ENCODE results near the gene LAMTOR1. TPM values are rescaled to one million over a fixed set of nuclear protein-coding genes. Genes with fewer than 3 reads are reported as not detected.

Gene LAMTOR1
- total RNA-seq, 4 donors from 2014 or later, result 84.6 to 128 (median 91.9) TPM

- TF ChIP-seq, protein P1, sequence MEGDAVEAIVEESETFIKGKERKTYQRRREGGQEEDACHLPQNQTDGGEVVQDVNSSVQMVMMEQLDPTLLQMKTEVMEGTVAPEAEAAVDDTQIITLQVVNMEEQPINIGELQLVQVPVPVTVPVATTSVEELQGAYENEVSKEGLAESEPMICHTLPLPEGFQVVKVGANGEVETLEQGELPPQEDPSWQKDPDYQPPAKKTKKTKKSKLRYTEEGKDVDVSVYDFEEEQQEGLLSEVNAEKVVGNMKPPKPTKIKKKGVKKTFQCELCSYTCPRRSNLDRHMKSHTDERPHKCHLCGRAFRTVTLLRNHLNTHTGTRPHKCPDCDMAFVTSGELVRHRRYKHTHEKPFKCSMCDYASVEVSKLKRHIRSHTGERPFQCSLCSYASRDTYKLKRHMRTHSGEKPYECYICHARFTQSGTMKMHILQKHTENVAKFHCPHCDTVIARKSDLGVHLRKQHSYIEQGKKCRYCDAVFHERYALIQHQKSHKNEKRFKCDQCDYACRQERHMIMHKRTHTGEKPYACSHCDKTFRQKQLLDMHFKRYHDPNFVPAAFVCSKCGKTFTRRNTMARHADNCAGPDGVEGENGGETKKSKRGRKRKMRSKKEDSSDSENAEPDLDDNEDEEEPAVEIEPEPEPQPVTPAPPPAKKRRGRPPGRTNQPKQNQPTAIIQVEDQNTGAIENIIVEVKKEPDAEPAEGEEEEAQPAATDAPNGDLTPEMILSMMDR (IDR thresholded peaks at IDR 0.05; ENCODE audit: low read depth), result no peak
Measured at GRCh38 chr11:72114570-72114969, 11.5 kb upstream of the LAMTOR1 start.

GRCh38 chr11:72112978-72113808 lies 10.1 kb upstream of the LAMTOR1 start:
- TF ChIP-seq, protein P1 (IDR thresholded peaks at IDR 0.05; ENCODE audit: low read depth), result no peak

DNA sequence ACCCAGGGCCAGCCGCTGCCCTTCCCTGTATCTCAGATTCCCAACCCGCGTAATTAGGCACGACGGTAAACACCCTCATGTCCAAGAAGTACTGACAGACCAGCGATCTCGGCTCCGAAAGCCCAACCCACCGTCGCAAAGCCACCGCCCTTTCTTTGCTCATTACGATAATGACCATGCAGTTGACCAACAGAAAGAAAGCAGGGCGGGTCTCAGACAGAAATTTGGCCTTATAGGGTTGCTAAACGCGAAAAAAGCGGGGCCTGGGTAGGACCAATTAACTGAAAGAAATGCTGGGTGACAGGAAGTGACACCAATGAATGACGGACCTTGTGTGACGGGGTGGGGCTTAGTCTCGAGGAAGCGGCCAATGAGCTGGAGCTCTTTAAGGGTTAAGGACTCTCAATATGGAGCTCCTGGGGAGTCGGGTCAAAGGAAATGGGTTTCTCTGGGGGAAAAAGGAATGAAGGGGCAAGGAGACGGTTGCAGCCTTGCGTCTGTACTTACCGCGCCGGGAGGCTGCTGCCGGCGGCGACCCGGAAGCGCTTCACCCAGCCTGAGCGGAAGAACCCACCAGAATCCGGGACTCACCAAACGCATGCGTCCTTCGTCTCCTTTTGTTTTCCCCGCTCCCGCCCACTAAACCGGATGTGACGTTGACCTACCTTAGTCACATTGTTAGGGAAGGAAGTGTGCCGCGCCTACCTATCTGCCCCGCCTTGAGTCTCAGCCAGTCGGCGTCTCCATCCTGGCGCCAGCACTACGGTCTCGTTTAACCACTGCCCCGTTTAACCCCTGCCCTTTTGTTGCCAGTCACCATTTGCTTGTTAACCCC lies 9.3 kb upstream of the LAMTOR1 start, which contains the start of gene ANAPC15:
ANAPC15 (minus strand) TSS at position 553 of the 835 bp plus-strand sequence. CDS start 1,419 bp downstream, outside the sequence.
- TF ChIP-seq, protein P1 (IDR thresholded peaks at IDR 0.05; ENCODE audit: low read depth), result no peak

DNA sequence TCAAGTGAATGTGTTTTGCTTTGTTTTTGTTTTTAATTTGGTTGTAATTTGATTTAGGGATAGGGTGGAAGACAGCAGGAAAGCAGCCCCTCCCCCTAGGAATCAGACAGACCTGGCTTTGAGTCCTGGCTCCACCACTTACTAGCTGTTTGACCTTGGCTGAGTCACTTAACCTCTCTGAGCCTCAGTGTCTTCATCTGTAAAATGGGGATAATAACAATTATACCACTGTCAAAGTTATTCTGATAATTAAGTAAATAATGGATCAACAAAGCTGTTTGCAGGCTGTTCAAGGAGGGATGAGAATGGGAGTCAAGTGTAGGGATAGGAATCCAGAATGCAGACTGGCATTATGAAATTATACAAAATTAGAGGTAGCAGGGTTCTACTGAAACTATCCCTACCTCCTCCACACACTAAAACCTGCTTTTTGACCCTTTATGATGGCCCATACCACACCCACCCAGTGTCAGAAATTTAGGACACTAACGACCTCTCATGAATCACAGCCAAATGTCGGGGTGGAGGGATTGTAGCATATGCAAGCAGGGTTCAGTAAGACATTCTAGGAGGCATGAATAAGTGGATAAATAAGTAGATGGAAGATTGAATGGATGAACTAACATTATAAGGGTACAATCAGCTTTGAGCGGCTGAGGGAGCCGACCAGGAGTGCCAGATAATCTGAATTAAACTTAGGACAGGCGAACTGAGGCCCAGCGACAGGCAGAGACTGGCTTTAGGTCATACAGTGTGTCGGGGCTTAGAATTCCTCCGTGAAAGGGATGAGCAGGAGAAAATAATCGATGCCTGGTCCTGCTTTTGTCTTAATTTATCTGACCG lies 8.4 kb upstream of the LAMTOR1 start:
- TF ChIP-seq, protein P1 (IDR thresholded peaks at IDR 0.05; ENCODE audit: low read depth), result no peak

DNA sequence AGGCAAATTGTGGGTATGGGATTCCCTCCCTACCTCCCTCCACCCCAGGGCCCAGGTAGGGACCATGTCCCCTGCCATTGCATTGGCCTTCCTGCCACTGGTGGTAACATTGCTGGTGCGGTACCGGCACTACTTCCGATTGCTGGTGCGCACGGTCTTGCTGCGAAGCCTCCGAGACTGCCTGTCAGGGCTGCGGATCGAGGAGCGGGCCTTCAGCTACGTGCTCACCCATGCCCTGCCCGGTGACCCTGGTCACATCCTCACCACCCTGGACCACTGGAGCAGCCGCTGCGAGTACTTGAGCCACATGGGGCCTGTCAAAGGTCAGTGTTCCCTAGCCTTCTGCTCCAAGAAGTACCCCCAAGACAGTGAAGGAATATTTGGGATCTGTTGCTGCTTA lies 2.8 kb upstream of the LAMTOR1 start, which contains the start of gene TOMT:
TOMT (plus strand) TSS at position 37 of the 400 bp plus-strand sequence; CDS start at position 65, 28 bp downstream.
- TF ChIP-seq, protein P1 (IDR thresholded peaks at IDR 0.05; ENCODE audit: low read depth), result no peak

- TF ChIP-seq, protein P1 (IDR thresholded peaks at IDR 0.05; ENCODE audit: low read depth), result no peak
Measured at GRCh38 chr11:72103754-72104167, 664 bp upstream of the LAMTOR1 start.
